Upper lobe of left lung (tissue), 4 donors: ENCODE data around the gene TPSG1.

Source experiments
- POLR2AphosphoS5 ChIP-seq, 2 donors: sonication (generic); formaldehyde crosslinking; IDR thresholded peaks; one replicate each; pipeline ENCODE4 v1.5.1; 2017; ENCODE audit warnings: antibody characterized with exemption in 2 of 2
- TF ChIP-seq, protein P1 (sequence below), 6 experiments: fragments of 450-650 bp in 4 of 6; fragments of 200-600 bp in 2 of 6; sonication (generic) in 2 of 6; IDR thresholded peaks; one replicate each; pipeline ENCODE4 v1.5.1; 2016 to 2019; ENCODE audit warnings: antibody characterized with exemption in 6 of 6

DNA sequence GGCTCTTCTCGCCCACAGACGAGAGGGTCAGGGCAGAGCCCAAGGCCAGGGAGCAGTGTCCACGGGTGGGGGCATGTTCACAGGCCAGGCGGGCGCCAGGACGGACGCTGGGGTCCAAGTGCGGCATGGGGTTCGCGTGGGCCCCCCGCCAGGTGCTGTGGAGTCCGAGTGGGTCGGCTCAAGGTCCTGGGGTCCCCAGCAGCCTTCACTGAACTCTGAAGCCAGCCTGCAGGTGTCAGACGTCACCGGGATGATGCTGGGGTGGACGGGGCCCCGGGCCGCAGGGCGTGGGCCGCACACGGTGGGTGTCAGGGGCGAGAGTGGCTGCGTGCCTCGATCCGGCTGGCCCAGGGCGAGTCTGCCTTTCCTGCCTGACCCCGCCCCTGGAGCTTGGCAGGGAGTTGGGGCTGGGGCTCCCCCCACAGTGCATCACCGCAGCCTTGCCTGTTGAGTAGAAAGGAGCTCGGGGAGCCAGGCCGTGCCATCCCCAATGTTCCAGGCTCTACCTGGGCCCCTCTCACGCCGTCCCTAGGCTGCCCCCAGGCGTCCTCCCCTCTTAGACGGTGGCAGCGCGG lies 53.1 kb downstream of the TPSG1 start:
- TF ChIP-seq POLR2AphosphoS5 (IDR thresholded peaks at IDR 0.05), result no peak
- TF ChIP-seq, protein P1, sequence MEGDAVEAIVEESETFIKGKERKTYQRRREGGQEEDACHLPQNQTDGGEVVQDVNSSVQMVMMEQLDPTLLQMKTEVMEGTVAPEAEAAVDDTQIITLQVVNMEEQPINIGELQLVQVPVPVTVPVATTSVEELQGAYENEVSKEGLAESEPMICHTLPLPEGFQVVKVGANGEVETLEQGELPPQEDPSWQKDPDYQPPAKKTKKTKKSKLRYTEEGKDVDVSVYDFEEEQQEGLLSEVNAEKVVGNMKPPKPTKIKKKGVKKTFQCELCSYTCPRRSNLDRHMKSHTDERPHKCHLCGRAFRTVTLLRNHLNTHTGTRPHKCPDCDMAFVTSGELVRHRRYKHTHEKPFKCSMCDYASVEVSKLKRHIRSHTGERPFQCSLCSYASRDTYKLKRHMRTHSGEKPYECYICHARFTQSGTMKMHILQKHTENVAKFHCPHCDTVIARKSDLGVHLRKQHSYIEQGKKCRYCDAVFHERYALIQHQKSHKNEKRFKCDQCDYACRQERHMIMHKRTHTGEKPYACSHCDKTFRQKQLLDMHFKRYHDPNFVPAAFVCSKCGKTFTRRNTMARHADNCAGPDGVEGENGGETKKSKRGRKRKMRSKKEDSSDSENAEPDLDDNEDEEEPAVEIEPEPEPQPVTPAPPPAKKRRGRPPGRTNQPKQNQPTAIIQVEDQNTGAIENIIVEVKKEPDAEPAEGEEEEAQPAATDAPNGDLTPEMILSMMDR (IDR thresholded peaks at IDR 0.05), result no peak
